H7 (cell line): ENCODE measurements around the gene MEF2D. TPM values are rescaled to one million over a fixed set of nuclear protein-coding genes. Genes with fewer than 3 reads are reported as not detected.

Experiments used
- DNase-seq: peaks from one replicate; pipeline ENCODE4 v3.0.0; 2012
- H3K27me3 ChIP-seq: 2 replicates; pipeline ENCODE4 v1.6.0; 2011; ENCODE audit warnings: mild to moderate bottlenecking, low read length; ENCODE audit not compliant: control insufficient read depth, insufficient read depth
- H3K36me3 ChIP-seq: replicated peaks from 2 replicates; pipeline ENCODE4 v1.5.1; 2011; ENCODE audit warnings: low read length; ENCODE audit not compliant: control insufficient read depth, insufficient read depth
- H3K4me3 ChIP-seq: 2 replicates; pipeline ENCODE4 v1.5.1; 2011; ENCODE audit warnings: low read depth, mild to moderate bottlenecking, control low read depth, low read length, moderate library complexity; ENCODE audit not compliant: insufficient read depth
- total RNA-seq: library from RNA; depleted of rRNA; stranded (reverse); fragments of >200 nt; shearing (Covaris generic); gene quantifications from 2 replicates; pipeline ENCODE4 v1.2.3, GENCODE V29; 2014; rRNA removed

The MEF2D gene
- total RNA-seq, result 14.2 TPM in 2 replicates

GRCh38 chr1:156500543-156500792, at the start of gene MEF2D:
Gene MEF2D, minus strand, starts transcription at chr1:156500775. Its CDS starts 17,483 bp downstream, at chr1:156483292.
- Histone ChIP-seq H3K27me3 (no peaks in the 10 kb centered on the region), H3K4me3 (peak within 1 kb of the TSS; percentile 72), H3K36me3 (no peaks in the 10 kb centered on the region)
- DNase-seq, result no peak

- no peak overlapping the region for H3K4me3 ChIP-seq
- H3K27me3 ChIP-seq, result no peaks in the 10 kb centered on the region
- no peak for DNase-seq
- peaks cover 25% of the 10 kb centered on the region for H3K36me3 ChIP-seq
Observed at GRCh38 chr1:156550346-156550745, 49.8 kb upstream of the MEF2D start.

GRCh38 chr1:156549831-156550230, 49.3 kb upstream of the MEF2D start:
- H3K36me3 ChIP-seq, result peaks cover 25% of the 10 kb centered on the region
- DNase-seq, result no peak
- no peak overlapping the region for H3K4me3 ChIP-seq
- no peaks in the 10 kb centered on the region for H3K27me3 ChIP-seq

GRCh38 chr1:156549390-156549789, 48.8 kb upstream of the MEF2D start:
- Histone ChIP-seq H3K27me3 (no peaks in the 10 kb centered on the region), H3K36me3 (peaks cover 25% of the 10 kb centered on the region), H3K4me3 (no peak overlapping the region)
- DNase-seq, result no peak

- peaks cover 25% of the 10 kb centered on the region for H3K36me3 ChIP-seq
- DNase-seq, result no peak
- no peak overlapping the region for H3K4me3 ChIP-seq
- H3K27me3 ChIP-seq, result no peaks in the 10 kb centered on the region
Observed at GRCh38 chr1:156547982-156548381, 47.4 kb upstream of the MEF2D start.

- Histone ChIP-seq H3K36me3 (peaks cover 25% of the 10 kb centered on the region), H3K4me3 (no peak overlapping the region), H3K27me3 (no peaks in the 10 kb centered on the region)
- no peak for DNase-seq
Observed at GRCh38 chr1:156547434-156547833, 46.9 kb upstream of the MEF2D start.

- H3K36me3 ChIP-seq, result peaks cover 25% of the 10 kb centered on the region
- H3K27me3 ChIP-seq, result no peaks in the 10 kb centered on the region
- DNase-seq, result no peak
- no peak overlapping the region for H3K4me3 ChIP-seq
Observed at GRCh38 chr1:156546267-156546666, 45.7 kb upstream of the MEF2D start.

- H3K36me3 ChIP-seq, result peaks cover 26% of the 10 kb centered on the region
- no peaks in the 10 kb centered on the region for H3K27me3 ChIP-seq
- no peak for DNase-seq
- H3K4me3 ChIP-seq, result no peak overlapping the region
Observed at GRCh38 chr1:156544592-156545102, 44.1 kb upstream of the MEF2D start.

GRCh38 chr1:156543066-156543465, 42.5 kb upstream of the MEF2D start:
- DNase-seq, result no peak
- Histone ChIP-seq H3K4me3 (no peak overlapping the region), H3K27me3 (no peaks in the 10 kb centered on the region), H3K36me3 (peaks cover 28% of the 10 kb centered on the region)

- no peak overlapping the region for H3K4me3 ChIP-seq
- no peak for DNase-seq
- H3K27me3 ChIP-seq, result no peaks in the 10 kb centered on the region
- peaks cover 19% of the 10 kb centered on the region for H3K36me3 ChIP-seq
Observed at GRCh38 chr1:156540955-156541354, 40.4 kb upstream of the MEF2D start.

GRCh38 chr1:156539818-156540355, 39.3 kb upstream of the MEF2D start:
- no peak for DNase-seq
- Histone ChIP-seq H3K36me3 (peaks cover 22% of the 10 kb centered on the region), H3K27me3 (no peaks in the 10 kb centered on the region), H3K4me3 (no peak overlapping the region)

GRCh38 chr1:156538711-156539440, 38.3 kb upstream of the MEF2D start:
- no peak overlapping the region for H3K4me3 ChIP-seq
- peaks cover 27% of the 10 kb centered on the region for H3K36me3 ChIP-seq
- no peak for DNase-seq
- no peaks in the 10 kb centered on the region for H3K27me3 ChIP-seq

- H3K36me3 ChIP-seq, result peaks cover 38% of the 10 kb centered on the region
Observed at GRCh38 chr1:156537027-156537426, 36.5 kb upstream of the MEF2D start.

GRCh38 chr1:156534424-156535060, 34.0 kb upstream of the MEF2D start:
- Histone ChIP-seq H3K27me3 (no peaks in the 10 kb centered on the region), H3K36me3 (peaks cover 39% of the 10 kb centered on the region), H3K4me3 (no peak overlapping the region)
- no peak for DNase-seq

More at GRCh38 chr1:156537027-156537426, 36.5 kb upstream of the MEF2D start:
- no peak for DNase-seq
- Histone ChIP-seq H3K4me3 (no peak overlapping the region), H3K27me3 (no peaks in the 10 kb centered on the region)

GRCh38 chr1:156533568-156534220, 33.1 kb upstream of the MEF2D start:
- DNase-seq, result no peak
- Histone ChIP-seq H3K27me3 (no peaks in the 10 kb centered on the region), H3K4me3 (no peak overlapping the region), H3K36me3 (peaks cover 38% of the 10 kb centered on the region)
